ENCODE results near the gene PDE10A.

DNA sequence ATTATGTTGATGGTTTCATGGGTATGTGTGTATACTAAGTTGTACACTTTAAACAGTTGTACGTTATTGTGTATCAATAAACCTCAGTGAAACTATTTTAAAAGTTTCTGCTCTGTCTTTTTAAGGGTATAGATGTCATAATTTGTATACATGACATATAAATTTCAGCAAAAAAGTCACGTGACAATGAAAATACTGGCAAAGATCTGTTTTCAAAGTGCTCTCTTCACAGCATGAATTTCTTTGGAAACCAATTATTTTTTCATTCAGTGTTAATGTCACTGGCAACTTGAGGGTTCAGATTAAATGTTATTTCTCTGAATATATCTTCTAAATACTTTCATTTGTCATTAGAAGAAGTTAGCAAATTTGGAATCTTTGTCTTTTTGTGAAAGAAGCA lies 261.9 kb downstream of the PDE10A start:
- TF ChIP-seq, protein P1, sequence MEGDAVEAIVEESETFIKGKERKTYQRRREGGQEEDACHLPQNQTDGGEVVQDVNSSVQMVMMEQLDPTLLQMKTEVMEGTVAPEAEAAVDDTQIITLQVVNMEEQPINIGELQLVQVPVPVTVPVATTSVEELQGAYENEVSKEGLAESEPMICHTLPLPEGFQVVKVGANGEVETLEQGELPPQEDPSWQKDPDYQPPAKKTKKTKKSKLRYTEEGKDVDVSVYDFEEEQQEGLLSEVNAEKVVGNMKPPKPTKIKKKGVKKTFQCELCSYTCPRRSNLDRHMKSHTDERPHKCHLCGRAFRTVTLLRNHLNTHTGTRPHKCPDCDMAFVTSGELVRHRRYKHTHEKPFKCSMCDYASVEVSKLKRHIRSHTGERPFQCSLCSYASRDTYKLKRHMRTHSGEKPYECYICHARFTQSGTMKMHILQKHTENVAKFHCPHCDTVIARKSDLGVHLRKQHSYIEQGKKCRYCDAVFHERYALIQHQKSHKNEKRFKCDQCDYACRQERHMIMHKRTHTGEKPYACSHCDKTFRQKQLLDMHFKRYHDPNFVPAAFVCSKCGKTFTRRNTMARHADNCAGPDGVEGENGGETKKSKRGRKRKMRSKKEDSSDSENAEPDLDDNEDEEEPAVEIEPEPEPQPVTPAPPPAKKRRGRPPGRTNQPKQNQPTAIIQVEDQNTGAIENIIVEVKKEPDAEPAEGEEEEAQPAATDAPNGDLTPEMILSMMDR (IDR thresholded peaks at IDR 0.05): no peak
- TF ChIP-seq HMGA2 (CRISPR knock-in tag; IDR thresholded peaks at IDR 0.05): no peak

All from WTC11 (cell line).